Mucosa of descending colon (tissue), 3 donors: ENCODE results near the gene MPC1. TPM values are rescaled to one million over a fixed set of nuclear protein-coding genes. Genes with fewer than 3 reads are reported as not detected.

Source experiments
- ATAC-seq: fragments of 200-7000 bp; cut with Tn5 transposase; one replicate; pipeline ENCODE4 v1.9.1; 2020; ENCODE audit warnings: mild to moderate bottlenecking, moderate library complexity
- DNase-seq, 3 donors: peaks; one replicate each; pipeline ENCODE4 v3.0.0-alpha.2; 2020
- H3K36me3 ChIP-seq: fragments of 200-600 bp; one replicate; pipeline ENCODE4 v1.8.0; 2021; ENCODE audit warnings: low read depth, mild to moderate bottlenecking
- H3K4me1 ChIP-seq: fragments of 200-600 bp; one replicate; pipeline ENCODE4 v1.8.0; 2021; ENCODE audit warnings: low read depth, mild to moderate bottlenecking
- H3K4me3 ChIP-seq: fragments of 200-600 bp; one replicate; pipeline ENCODE4 v1.8.0; 2021; ENCODE audit warnings: mild to moderate bottlenecking
- H3K9me3 ChIP-seq: fragments of 200-600 bp; one replicate; pipeline ENCODE4 v1.8.0; 2021; ENCODE audit warnings: mild to moderate bottlenecking
- intact Hi-C, 2 donors: fragments of 100-400 bp; cut with DNase I in 1 of 2; cut with micrococcal nuclease in 1 of 2; formaldehyde crosslinking; loops; one replicate each; pipeline versions ENCODE4 v1.11.0 to v1.11.1; 2022; cut with DNase I, micrococcal nuclease
- total RNA-seq, 3 donors: library from RNA; stranded (reverse); fragmentation: NEBNext Ultra II Directional in 2 of 3; extraction: Animal tissue kit (Norgen Biotek cat#: 25700) in 2 of 3; gene quantifications; one replicate each; pipeline versions ENCODE4 v1.2.1 to v1.2.4, GENCODE V29; 2021 to 2023
- TF ChIP-seq, protein P1 (sequence below): fragments of 200-600 bp; IDR thresholded peaks from one replicate; pipeline ENCODE4 v1.8.0; 2022; ENCODE audit warnings: antibody characterized with exemption, mild to moderate bottlenecking
- donor health status: DM: no; HTN: no; CAD: no; lungs with moderate emphysema.
- donor health status: DM: no; HTN: no; CAD: no.
- donor health status: DM: no; HTN: yes; CAD: no.

Gene MPC1
- total RNA-seq, 3 donors from 2014 or later, result 75.0 to 139 (median 117) TPM

DNA sequence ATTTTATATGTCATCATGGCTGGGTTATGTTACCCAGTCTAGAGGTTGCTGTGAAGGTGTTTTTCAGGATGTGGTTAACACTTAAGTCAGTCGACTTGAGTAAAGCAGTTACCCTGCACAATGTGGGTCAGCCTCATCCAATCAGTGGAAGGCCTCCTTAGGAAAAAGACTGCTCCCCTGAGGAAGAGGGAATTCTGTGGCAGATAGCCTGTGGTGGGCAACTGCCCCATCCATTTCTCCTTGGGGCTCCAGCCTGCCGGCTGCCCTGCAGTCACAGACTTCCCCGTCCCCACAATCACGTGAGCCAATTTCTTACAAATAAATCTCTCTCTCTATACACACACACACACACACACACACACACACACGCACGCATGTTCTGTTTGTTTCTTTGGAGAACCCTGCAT, 34.5 kb upstream of the MPC1 start:
- DNase-seq (peak in 1 of 3 donors; percentile 13), ATAC-seq (peak; percentile 59)
- TF ChIP-seq, protein P1, sequence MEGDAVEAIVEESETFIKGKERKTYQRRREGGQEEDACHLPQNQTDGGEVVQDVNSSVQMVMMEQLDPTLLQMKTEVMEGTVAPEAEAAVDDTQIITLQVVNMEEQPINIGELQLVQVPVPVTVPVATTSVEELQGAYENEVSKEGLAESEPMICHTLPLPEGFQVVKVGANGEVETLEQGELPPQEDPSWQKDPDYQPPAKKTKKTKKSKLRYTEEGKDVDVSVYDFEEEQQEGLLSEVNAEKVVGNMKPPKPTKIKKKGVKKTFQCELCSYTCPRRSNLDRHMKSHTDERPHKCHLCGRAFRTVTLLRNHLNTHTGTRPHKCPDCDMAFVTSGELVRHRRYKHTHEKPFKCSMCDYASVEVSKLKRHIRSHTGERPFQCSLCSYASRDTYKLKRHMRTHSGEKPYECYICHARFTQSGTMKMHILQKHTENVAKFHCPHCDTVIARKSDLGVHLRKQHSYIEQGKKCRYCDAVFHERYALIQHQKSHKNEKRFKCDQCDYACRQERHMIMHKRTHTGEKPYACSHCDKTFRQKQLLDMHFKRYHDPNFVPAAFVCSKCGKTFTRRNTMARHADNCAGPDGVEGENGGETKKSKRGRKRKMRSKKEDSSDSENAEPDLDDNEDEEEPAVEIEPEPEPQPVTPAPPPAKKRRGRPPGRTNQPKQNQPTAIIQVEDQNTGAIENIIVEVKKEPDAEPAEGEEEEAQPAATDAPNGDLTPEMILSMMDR, result no peak
- Histone ChIP-seq H3K4me3 (no peak overlapping the region), H3K4me1 (no peaks in the 10 kb centered on the region), H3K36me3 (no peaks in the 10 kb centered on the region), H3K9me3 (no peaks in the 10 kb centered on the region)
- intact Hi-C loops, result no loop called here

DNA sequence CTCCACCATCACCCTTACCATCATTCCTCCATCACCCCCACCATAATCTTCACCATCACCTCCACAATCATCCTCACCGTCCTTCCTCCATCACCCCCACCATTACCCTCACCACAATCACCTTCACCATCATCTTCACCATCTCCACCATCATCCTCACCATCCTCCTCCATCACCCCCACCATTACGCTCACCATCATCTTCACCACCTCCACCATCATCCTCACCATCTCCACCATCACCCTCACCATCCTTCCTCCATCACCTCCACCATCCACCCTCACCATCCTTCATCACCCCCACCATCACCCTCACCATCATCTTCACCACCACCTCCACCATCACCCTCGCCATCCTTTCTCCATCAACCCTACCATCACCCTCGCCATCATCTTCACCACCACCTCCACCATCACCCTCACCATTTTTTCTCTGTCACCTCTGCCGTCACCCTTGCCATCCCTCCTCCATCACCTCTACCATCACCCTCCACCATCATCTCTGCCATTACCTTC, 33.1 kb upstream of the MPC1 start:
- no peaks in the 10 kb centered on the region for H3K36me3 ChIP-seq
- H3K4me3 ChIP-seq, result no peak overlapping the region
- H3K4me1 ChIP-seq, result no peaks in the 10 kb centered on the region
- intact Hi-C loops, result no loop called here
- no peaks in the 10 kb centered on the region for H3K9me3 ChIP-seq
- DNase-seq (no peak), ATAC-seq (no peak)
- TF ChIP-seq, protein P1, result no peak

DNA sequence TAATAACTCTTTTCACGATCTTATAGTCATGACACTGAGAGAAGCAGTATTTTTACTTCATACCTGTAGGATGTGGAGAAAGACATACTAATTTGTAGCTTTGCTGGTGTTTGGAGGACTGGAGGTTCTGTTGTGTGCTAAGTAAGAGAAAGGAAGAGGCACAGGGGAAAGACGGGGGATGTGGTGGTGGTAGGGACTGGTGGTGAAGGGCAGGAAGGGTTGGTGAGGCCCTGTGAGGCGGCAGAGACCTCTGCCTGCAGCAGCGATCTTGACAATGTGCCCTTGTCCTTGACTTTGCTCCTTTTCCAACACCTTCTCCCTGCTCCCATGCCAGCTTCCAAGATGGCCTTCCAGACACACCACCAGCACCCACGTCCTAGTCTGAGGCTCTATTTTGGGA, 32.6 kb upstream of the MPC1 start:
- Histone ChIP-seq H3K9me3 (no peaks in the 10 kb centered on the region), H3K4me3 (no peak overlapping the region), H3K36me3 (no peaks in the 10 kb centered on the region), H3K4me1 (no peaks in the 10 kb centered on the region)
- ATAC-seq, result peak; percentile 58
- DNase-seq, result peak in 1 of 3 donors; percentile 25
- intact Hi-C loops, result no loop called here
- TF ChIP-seq, protein P1, result no peak

DNA sequence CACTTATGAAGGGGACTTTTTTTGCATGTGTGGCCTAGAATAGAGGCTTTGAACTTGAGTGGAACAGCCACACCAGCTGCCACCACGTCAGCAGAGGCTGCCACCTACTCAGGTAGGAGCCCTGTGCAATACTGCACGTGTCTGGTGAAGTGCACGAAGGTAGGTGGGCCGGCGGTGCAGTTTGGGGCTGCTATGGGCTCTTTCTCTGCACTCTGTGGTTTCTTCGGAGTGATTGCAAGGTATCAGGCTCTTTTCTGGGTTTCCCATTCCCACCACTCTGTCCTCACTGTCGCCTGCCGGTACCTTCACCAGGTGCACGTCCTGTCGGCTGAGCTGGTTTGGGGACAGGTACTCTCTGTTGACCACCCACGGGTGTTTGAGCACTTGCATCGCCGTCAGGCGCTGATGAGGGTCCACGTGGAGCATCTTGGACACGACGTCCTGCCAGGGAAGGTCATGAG, 30.8 kb upstream of the MPC1 start:
- intact Hi-C loops, result no loop called here
- ATAC-seq, result no peak
- DNase-seq, result no peak
- H3K4me1 ChIP-seq, result peaks cover 2% of the 10 kb centered on the region
- H3K36me3 ChIP-seq, result no peaks in the 10 kb centered on the region
- H3K9me3 ChIP-seq, result no peaks in the 10 kb centered on the region
- H3K4me3 ChIP-seq, result no peak overlapping the region
- TF ChIP-seq, protein P1, result no peak

DNA sequence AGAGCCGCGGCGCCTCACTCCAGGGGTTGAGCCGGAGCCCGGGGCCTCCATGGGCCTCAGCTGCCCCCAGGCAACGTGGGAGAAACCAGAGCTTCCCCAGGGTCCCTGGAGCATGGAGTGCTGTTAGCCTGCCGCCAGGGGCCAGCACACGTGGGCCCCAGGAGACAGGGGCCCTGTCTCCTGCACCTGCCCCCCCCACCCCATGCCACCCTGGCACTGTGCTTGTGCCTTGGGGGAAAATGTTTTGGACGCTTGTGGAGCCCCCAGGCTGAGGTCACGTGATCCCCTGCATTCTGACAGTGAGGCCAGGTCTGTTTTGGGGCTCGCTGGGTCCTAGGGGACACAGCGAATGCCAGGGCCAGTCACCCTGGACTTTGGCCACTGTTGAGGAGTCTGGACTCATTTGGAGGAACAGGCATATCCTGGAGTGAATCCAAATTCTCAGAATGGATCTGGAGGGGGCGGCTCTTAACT, 30.2 kb upstream of the MPC1 start:
- Histone ChIP-seq H3K4me1 (peaks cover 2% of the 10 kb centered on the region), H3K9me3 (no peaks in the 10 kb centered on the region), H3K36me3 (no peaks in the 10 kb centered on the region), H3K4me3 (no peak overlapping the region)
- intact Hi-C loops, result no loop called here
- ATAC-seq (no peak), DNase-seq (no peak)
- TF ChIP-seq, protein P1, result no peak
